Measurements from ENCODE around the gene SLC22A15. TPM values are rescaled to one million over a fixed set of nuclear protein-coding genes. Genes with fewer than 3 reads are reported as not detected.

The SLC22A15 gene
- total RNA-seq, 4 donors from 2014 or later: 1.7 to 8.8 (median 4.8) TPM

DNA sequence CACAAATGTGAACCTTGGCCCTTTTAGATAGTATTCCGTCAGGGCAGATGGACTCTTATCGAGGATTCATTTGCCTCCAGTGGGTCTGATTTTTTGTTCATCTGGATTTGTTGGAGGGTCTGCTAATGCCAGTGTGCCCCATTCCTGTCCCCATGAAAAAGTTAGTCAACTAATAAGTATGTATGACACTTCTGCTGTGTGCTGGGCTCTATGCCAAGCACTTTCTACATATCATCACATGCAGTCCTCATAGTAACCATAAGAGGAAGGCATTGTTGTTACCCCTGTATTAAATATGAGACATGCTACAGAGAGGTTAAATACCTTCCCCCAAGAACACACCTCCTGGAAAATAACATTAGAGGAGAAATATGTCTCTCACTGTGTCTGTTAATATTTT, 88.3 kb downstream of the SLC22A15 start:
- Histone ChIP-seq H3K9me3 (no peaks in the 10 kb centered on the region), H3K4me3 (no peak overlapping the region), H3K27me3 (no peaks in the 10 kb centered on the region), H3K27ac (no peak overlapping the region), H3K36me3 (peaks cover 0 to 3% (median 0%) of the 10 kb centered on the region in 3 donors), H3K4me1 (peaks cover 0 to 13% (median 0%) of the 10 kb centered on the region in 4 donors)
- TF ChIP-seq EP300 (IDR thresholded peaks at IDR 0.05): no peak
- TF ChIP-seq CTCF (IDR thresholded peaks at IDR 0.05): no peak
- no peak for TF ChIP-seq POLR2A (IDR thresholded peaks at IDR 0.05)
- DNase-seq (ENCODE audit: low spot score in 2 of 2): no peak
- 86 to 89% methylated on average over 2 of the region's 2 CpGs for WGBS, 2 donors

GRCh38 chr1:116066868-116067565, 90.7 kb downstream of the SLC22A15 start:
- TF ChIP-seq CTCF (IDR thresholded peaks at IDR 0.05) (no peak), EP300 (IDR thresholded peaks at IDR 0.05) (no peak), POLR2A (IDR thresholded peaks at IDR 0.05) (no peak)
- no peaks in the 10 kb centered on the region for H3K9me3 ChIP-seq
- H3K27me3 ChIP-seq: no peaks in the 10 kb centered on the region
- peaks cover 0 to 13% (median 0%) of the 10 kb centered on the region in 4 donors for H3K4me1 ChIP-seq
- no peak overlapping the region for H3K4me3 ChIP-seq
- 49 to 61% methylated on average over 2 of the region's 2 CpGs for WGBS, 2 donors
- peak overlapping the region in 3 of 4 donors; percentile 31 to 77 (median 54) for H3K27ac ChIP-seq
- H3K36me3 ChIP-seq: peaks cover 0 to 3% (median 0%) of the 10 kb centered on the region in 3 donors
- peak in 1 of 2 donors; percentile 17 for DNase-seq (ENCODE audit: low spot score in 2 of 2)

- H3K9me3 ChIP-seq: no peaks in the 10 kb centered on the region
- DNase-seq (ENCODE audit: low spot score in 2 of 2): peak; percentile 14 to 45
- H3K4me3 ChIP-seq: no peak overlapping the region
- no peaks in the 10 kb centered on the region for H3K27me3 ChIP-seq
- H3K4me1 ChIP-seq: peaks cover 0 to 13% (median 0%) of the 10 kb centered on the region in 4 donors
- H3K36me3 ChIP-seq: peaks cover 0 to 3% (median 0%) of the 10 kb centered on the region in 3 donors
- H3K27ac ChIP-seq: peak overlapping the region in 3 of 4 donors; percentile 31 to 77 (median 54)
- 62 to 65% methylated on average over 2 of the region's 2 CpGs for WGBS, 2 donors
- TF ChIP-seq POLR2A (IDR thresholded peaks at IDR 0.05): no peak
- no peak for TF ChIP-seq EP300 (IDR thresholded peaks at IDR 0.05)
- TF ChIP-seq CTCF (IDR thresholded peaks at IDR 0.05): no peak
These were observed 91.2 kb downstream of the SLC22A15 start for GRCh38 chr1:116067566-116067890.

DNA sequence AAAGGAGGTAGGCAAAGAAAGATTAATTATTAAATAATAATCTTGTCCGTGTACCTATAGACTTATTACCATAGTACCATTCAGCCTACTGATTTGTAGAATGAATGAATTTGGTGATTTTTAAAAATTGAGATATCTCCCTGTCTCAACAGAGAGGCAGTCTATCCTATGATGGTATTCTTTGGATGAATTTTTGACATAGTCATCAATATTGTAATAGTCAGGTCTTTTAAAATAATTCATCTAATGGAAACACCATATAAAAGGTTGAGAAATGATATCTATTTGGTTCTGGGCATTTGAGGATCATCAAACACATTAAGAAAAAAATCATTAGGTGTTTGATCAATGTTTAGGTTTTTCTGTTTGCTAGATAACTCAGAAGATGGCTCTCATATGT, 99.3 kb downstream of the SLC22A15 start:
- no peak overlapping the region for H3K4me3 ChIP-seq
- H3K27ac ChIP-seq: no peak overlapping the region
- no peak for DNase-seq (ENCODE audit: low spot score in 2 of 2)
- no peaks in the 10 kb centered on the region for H3K4me1 ChIP-seq
- WGBS, 2 donors: 0% methylated on average over 1 of the region's 1 CpG
- no peaks in the 10 kb centered on the region for H3K36me3 ChIP-seq
- no peaks in the 10 kb centered on the region for H3K9me3 ChIP-seq
- TF ChIP-seq EP300 (IDR thresholded peaks at IDR 0.05) (no peak), POLR2A (IDR thresholded peaks at IDR 0.05) (no peak), CTCF (IDR thresholded peaks at IDR 0.05) (no peak)
- no peaks in the 10 kb centered on the region for H3K27me3 ChIP-seq

- no peak overlapping the region for H3K27ac ChIP-seq
- WGBS, 2 donors: 71 to 81% methylated on average over 4 of the region's 4 CpGs
- no peak for DNase-seq (ENCODE audit: low spot score in 2 of 2)
- TF ChIP-seq EP300 (IDR thresholded peaks at IDR 0.05): no peak
- no peak for TF ChIP-seq CTCF (IDR thresholded peaks at IDR 0.05)
- TF ChIP-seq POLR2A (IDR thresholded peaks at IDR 0.05): no peak
- H3K4me1 ChIP-seq: no peaks in the 10 kb centered on the region
- no peaks in the 10 kb centered on the region for H3K9me3 ChIP-seq
- no peaks in the 10 kb centered on the region for H3K27me3 ChIP-seq
- H3K4me3 ChIP-seq: no peak overlapping the region
- no peaks in the 10 kb centered on the region for H3K36me3 ChIP-seq
These were observed 99.7 kb downstream of the SLC22A15 start for GRCh38 chr1:116075990-116076389.
